Upper lobe of left lung (tissue), 6 donors: Measurements from ENCODE around the gene ABLIM3. TPM values are rescaled to one million over a fixed set of nuclear protein-coding genes. Genes with fewer than 3 reads are reported as not detected.

Experiments used
- ATAC-seq, 2 donors: fragments of 200-7000 bp; cut with Tn5 transposase; one replicate each; pipeline ENCODE4 v1.9.1; 2022; ENCODE audit warnings: mild to moderate bottlenecking in 2 of 2, moderate library complexity in 2 of 2; ENCODE audit not compliant: low FRiP score in 2 of 2
- DNase-seq, 2 donors: peaks; one replicate each; pipeline ENCODE4 v3.0.0-alpha.2; 2019 to 2020
- H3K27ac ChIP-seq, 4 donors: fragments of 200-600 bp; sonication (generic); one replicate each; pipeline ENCODE4 v1.5.1; 2016 to 2019
- H3K27me3 ChIP-seq, 4 donors: fragments of 200-600 bp; sonication (generic); one replicate each; pipeline ENCODE4 v1.5.1; 2017 to 2019
- H3K36me3 ChIP-seq, 4 donors: fragments of 200-600 bp; sonication (generic); one replicate each; pipeline ENCODE4 v1.5.1; 2016 to 2019
- H3K4me1 ChIP-seq, 4 donors: fragments of 200-600 bp; sonication (generic); one replicate each; pipeline ENCODE4 v1.5.1; 2018 to 2019
- H3K4me3 ChIP-seq, 4 donors: fragments of 200-600 bp; sonication (generic); one replicate each; pipeline ENCODE4 v1.5.1; 2017 to 2019; ENCODE audit warnings: mild to moderate bottlenecking in 2 of 4, moderate library complexity in 1 of 4
- H3K9me3 ChIP-seq, 4 donors: fragments of 200-600 bp; sonication (generic); one replicate each; pipeline ENCODE4 v1.5.1; 2018 to 2019
- CTCF ChIP-seq, 6 experiments: fragments of 450-650 bp in 4 of 6; fragments of 200-600 bp in 2 of 6; sonication (generic) in 2 of 6; IDR thresholded peaks; one replicate each; pipeline ENCODE4 v1.5.1; 2016 to 2019; ENCODE audit warnings: antibody characterized with exemption in 6 of 6
- EP300 ChIP-seq, 4 donors: sonication (generic); formaldehyde crosslinking; IDR thresholded peaks; one replicate each; pipeline ENCODE4 v1.5.1; 2017; ENCODE audit warnings: antibody characterized with exemption in 4 of 4, control low read depth in 2 of 4
- POLR2A ChIP-seq, 4 donors: fragments of 450-650 bp; IDR thresholded peaks; one replicate each; pipeline ENCODE4 v1.5.1; 2016 to 2017; ENCODE audit warnings: antibody characterized with exemption in 4 of 4, mild to moderate bottlenecking in 2 of 4
- POLR2AphosphoS5 ChIP-seq, 2 donors: sonication (generic); formaldehyde crosslinking; IDR thresholded peaks; one replicate each; pipeline ENCODE4 v1.5.1; 2017; ENCODE audit warnings: antibody characterized with exemption in 2 of 2
- WGBS, 2 donors: methylation state at CpG; one replicate each; pipeline ENCODE4 v1.1.5; 2017 to 2018; 5-methylcytosine and 5-hydroxymethylcytosine counted together
- total RNA-seq, 6 donors: library from RNA; depleted of rRNA in 4 of 6; stranded (reverse); fragments of >200 nt in 4 of 6; gene quantifications; one replicate each; pipeline versions ENCODE4 v1.1.0 to v1.2.1, GENCODE V29; 2016 to 2021
- donor health status: DM: no; HTN: no; CAD: no; lungs with moderate emphysema.
- donor health status: DM: no; HTN: yes; CAD: no; lungs with severe emphysema.

ABLIM3 gene
- total RNA-seq, 6 donors from 2014 or later, result 7.2 to 38.0 (median 21.0) TPM

- H3K4me1 ChIP-seq, result no peaks in the 10 kb centered on the region
- 96 to 98% methylated on average over 3 of the region's 3 CpGs for WGBS, 2 donors
- ATAC-seq, result no peak
Observed at GRCh38 chr5:149188383-149188782, 47.1 kb downstream of the ABLIM3 start.

GRCh38 chr5:149195337-149195887, 54.1 kb downstream of the ABLIM3 start:
- no peak for DNase-seq
- peaks cover 0 to 3% (median 0%) of the 10 kb centered on the region in 4 donors for H3K36me3 ChIP-seq
- H3K9me3 ChIP-seq, result no peaks in the 10 kb centered on the region
- H3K27me3 ChIP-seq, result no peaks in the 10 kb centered on the region
- TF ChIP-seq CTCF (IDR thresholded peaks at IDR 0.05) (no peak), POLR2AphosphoS5 (IDR thresholded peaks at IDR 0.05) (no peak)
- H3K4me3 ChIP-seq, result no peak overlapping the region
- H3K4me1 ChIP-seq, result peaks cover 0 to 5% (median 0%) of the 10 kb centered on the region in 4 donors
- no peak overlapping the region for H3K27ac ChIP-seq
- 80 to 82% methylated on average over 9 of the region's 9 CpGs for WGBS, 2 donors
- peak in 1 of 2 donors; percentile 84 for ATAC-seq

More at GRCh38 chr5:149188383-149188782, 47.1 kb downstream of the ABLIM3 start:
- no peak overlapping the region for H3K4me3 ChIP-seq
- TF ChIP-seq POLR2A (IDR thresholded peaks at IDR 0.05), result no peak
- no peaks in the 10 kb centered on the region for H3K27me3 ChIP-seq
- no peaks in the 10 kb centered on the region for H3K9me3 ChIP-seq
- no peak overlapping the region for H3K27ac ChIP-seq
- H3K36me3 ChIP-seq, result peaks cover 0 to 13% (median 0%) of the 10 kb centered on the region in 4 donors
- no peak for DNase-seq

GRCh38 chr5:149195962-149196361, 54.7 kb downstream of the ABLIM3 start:
- Histone ChIP-seq H3K27ac (peak overlapping the region in 1 of 4 donors; percentile 15), H3K4me3 (no peak overlapping the region), H3K9me3 (no peaks in the 10 kb centered on the region), H3K36me3 (peaks cover 0 to 3% (median 1%) of the 10 kb centered on the region in 4 donors), H3K27me3 (no peaks in the 10 kb centered on the region), H3K4me1 (peaks cover 0 to 5% (median 0%) of the 10 kb centered on the region in 4 donors)
- 93 to 100% methylated on average over 1 of the region's 1 CpG for WGBS, 2 donors
- TF ChIP-seq CTCF (IDR thresholded peaks at IDR 0.05) (no peak), EP300 (IDR thresholded peaks at IDR 0.05) (no peak), POLR2A (IDR thresholded peaks at IDR 0.05) (no peak), POLR2AphosphoS5 (IDR thresholded peaks at IDR 0.05) (no peak)
- ATAC-seq (peak in 1 of 2 donors; percentile 19), DNase-seq (no peak)

- Histone ChIP-seq H3K4me1 (peaks cover 0 to 5% (median 0%) of the 10 kb centered on the region in 4 donors), H3K27me3 (no peaks in the 10 kb centered on the region), H3K27ac (no peak overlapping the region), H3K36me3 (peaks cover 0 to 19% (median 5%) of the 10 kb centered on the region in 4 donors), H3K9me3 (no peaks in the 10 kb centered on the region), H3K4me3 (no peak overlapping the region)
- DNase-seq (peak in 1 of 2 donors; percentile 43), ATAC-seq (no peak)
- WGBS, 2 donors, result 97 to 99% methylated on average over 6 to 9 of the region's 9 CpGs
- no peak for TF ChIP-seq POLR2A (IDR thresholded peaks at IDR 0.05)
Observed at GRCh38 chr5:149198148-149198547, 56.9 kb downstream of the ABLIM3 start.

- DNase-seq (no peak), ATAC-seq (no peak)
- 74 to 100% methylated on average over 1 to 6 of the region's 6 CpGs for WGBS, 2 donors
- Histone ChIP-seq H3K9me3 (no peaks in the 10 kb centered on the region), H3K27me3 (no peaks in the 10 kb centered on the region), H3K4me3 (no peak overlapping the region), H3K27ac (no peak overlapping the region), H3K36me3 (peaks cover 0 to 24% (median 7%) of the 10 kb centered on the region in 4 donors), H3K4me1 (peaks cover 0 to 5% (median 0%) of the 10 kb centered on the region in 4 donors)
- no peak for TF ChIP-seq POLR2A (IDR thresholded peaks at IDR 0.05)
- TF ChIP-seq CTCF (IDR thresholded peaks at IDR 0.05), result no peak
- no peak for TF ChIP-seq POLR2AphosphoS5 (IDR thresholded peaks at IDR 0.05)
- TF ChIP-seq EP300 (IDR thresholded peaks at IDR 0.05), result no peak
Observed at GRCh38 chr5:149200355-149200754, 59.1 kb downstream of the ABLIM3 start.

GRCh38 chr5:149201121-149201637, 59.9 kb downstream of the ABLIM3 start:
- 69 to 92% methylated on average over 5 to 6 of the region's 6 CpGs for WGBS, 2 donors
- H3K9me3 ChIP-seq, result no peaks in the 10 kb centered on the region
- no peak for ATAC-seq
- no peak overlapping the region for H3K4me3 ChIP-seq
- H3K4me1 ChIP-seq, result peaks cover 0 to under 1% (median 0%) of the 10 kb centered on the region in 4 donors
- no peaks in the 10 kb centered on the region for H3K27me3 ChIP-seq
- no peak for TF ChIP-seq EP300 (IDR thresholded peaks at IDR 0.05)
- TF ChIP-seq CTCF (IDR thresholded peaks at IDR 0.05), result no peak
- no peak for TF ChIP-seq POLR2A (IDR thresholded peaks at IDR 0.05)
- TF ChIP-seq POLR2AphosphoS5 (IDR thresholded peaks at IDR 0.05), result no peak
- DNase-seq, result no peak
- H3K36me3 ChIP-seq, result peaks cover 0 to 24% (median 7%) of the 10 kb centered on the region in 4 donors
- H3K27ac ChIP-seq, result no peak overlapping the region
